Endometrium (tissue), 2 donors: ENCODE results near the gene AGPAT3.
"Not testable (repeated sequence)": the region's sequence is repeated elsewhere in the genome, so short reads cannot be mapped to it uniquely, and the experiment has no call there.

Experiments
- FAIRE-seq: peaks from 2 replicates; lab custom pipeline; 2012; peaks lifted over from hg19 to GRCh38; lab: Jason Lieb, UNC
- donor health status: control.
- donor health status: control.

AGPAT3 gene

GRCh38 chr21:43835050-43835449, 30.0 kb upstream of the AGPAT3 start:
- no peak for FAIRE-seq

- FAIRE-seq, result no peak
These were observed 29.2 kb upstream of the AGPAT3 start for GRCh38 chr21:43835861-43836260.

GRCh38 chr21:43836616-43837015, 28.4 kb upstream of the AGPAT3 start:
- FAIRE-seq, result no peak

- FAIRE-seq, result no peak
These were observed 24.8 kb upstream of the AGPAT3 start for GRCh38 chr21:43840259-43840658.

GRCh38 chr21:43842742-43843141, 22.3 kb upstream of the AGPAT3 start:
- FAIRE-seq, result peak; percentile 54

- FAIRE-seq, result not testable (repeated sequence)
These were observed 20.1 kb upstream of the AGPAT3 start for GRCh38 chr21:43844906-43845305.

- no peak for FAIRE-seq
These were observed 19.6 kb upstream of the AGPAT3 start for GRCh38 chr21:43845386-43845785.

GRCh38 chr21:43846430-43846829, 18.6 kb upstream of the AGPAT3 start:
- no peak for FAIRE-seq

GRCh38 chr21:43847301-43847700, 17.7 kb upstream of the AGPAT3 start:
- FAIRE-seq, result no peak

GRCh38 chr21:43848771-43849170, 16.3 kb upstream of the AGPAT3 start:
- no peak for FAIRE-seq

- no peak for FAIRE-seq
These were observed 15.3 kb upstream of the AGPAT3 start for GRCh38 chr21:43849532-43850299.

GRCh38 chr21:43850728-43851295, 14.2 kb upstream of the AGPAT3 start:
- no peak for FAIRE-seq

GRCh38 chr21:43851593-43851992, 13.4 kb upstream of the AGPAT3 start:
- no peak for FAIRE-seq

- no peak for FAIRE-seq
These were observed 10.9 kb upstream of the AGPAT3 start for GRCh38 chr21:43853851-43854772.

- FAIRE-seq, result no peak
These were observed 10.0 kb upstream of the AGPAT3 start for GRCh38 chr21:43854773-43855633.

GRCh38 chr21:43855955-43856354, 9.1 kb upstream of the AGPAT3 start:
- FAIRE-seq, result no peak

- FAIRE-seq, result no peak
These were observed 6.0 kb upstream of the AGPAT3 start for GRCh38 chr21:43858806-43859648.

- FAIRE-seq, result no peak
These were observed 5.2 kb upstream of the AGPAT3 start for GRCh38 chr21:43859747-43860214.

- no peak for FAIRE-seq
These were observed 3.3 kb upstream of the AGPAT3 start for GRCh38 chr21:43861706-43862105.

GRCh38 chr21:43864313-43864961, 586 bp upstream of the AGPAT3 start:
- FAIRE-seq, result no peak
